Colonic mucosa (tissue), 4 donors: Measurements from ENCODE around the gene NUBP2. TPM values are rescaled to one million over a fixed set of nuclear protein-coding genes. Genes with fewer than 3 reads are reported as not detected.
A peak's percentile ranks its signal among the peaks of the same experiment; 100 is the strongest.

Experiments
- DNase-seq: peaks from one replicate; pipeline ENCODE4 v3.0.0-alpha.2; 2020
- H3K27ac ChIP-seq: fragments of 200-600 bp; one replicate; pipeline ENCODE4 v1.8.0; 2021
- H3K27me3 ChIP-seq: fragments of 200-600 bp; one replicate; pipeline ENCODE4 v1.8.0; 2021
- H3K36me3 ChIP-seq: fragments of 200-600 bp; one replicate; pipeline ENCODE4 v1.8.0; 2021
- H3K4me1 ChIP-seq: fragments of 200-600 bp; one replicate; pipeline ENCODE4 v1.8.0; 2021; ENCODE audit warnings: mild to moderate bottlenecking
- H3K4me3 ChIP-seq: fragments of 200-600 bp; one replicate; pipeline ENCODE4 v1.8.0; 2021
- H3K9ac ChIP-seq, 2 donors: one replicate each; pipeline ENCODE4 v1.7.0; 2013; ENCODE audit warnings: control low read depth in 2 of 2, low read depth in 2 of 2, low read length in 2 of 2
- H3K9me3 ChIP-seq: fragments of 200-600 bp; one replicate; pipeline ENCODE4 v1.8.0; 2021
- intact Hi-C: fragments of 100-400 bp; cut with DNase I; formaldehyde crosslinking; loops from one replicate; pipeline ENCODE4 v1.14.1; 2022
- total RNA-seq, 2 donors: library from RNA; stranded (reverse); fragmentation: NEBNext Ultra II Directional in 1 of 2; extraction: Animal tissue kit (Norgen Biotek cat#: 25700) in 1 of 2; gene quantifications; one replicate each; pipeline ENCODE4 v1.2.1, GENCODE V29; 2021
- TF ChIP-seq, protein P1 (sequence below): fragments of 200-600 bp; IDR thresholded peaks from one replicate; pipeline ENCODE4 v1.8.0; 2022; ENCODE audit warnings: antibody characterized with exemption, mild to moderate bottlenecking
- donor health status: healthy.
- donor health status: DM: no; HTN: no; CAD: no.
- donor health status: DM: no; HTN: no; CAD: no.

Gene NUBP2
- total RNA-seq, 2 donors from 2014 or later, result 30.0 to 72.8 TPM

- no peaks in the 10 kb centered on the region for H3K36me3 ChIP-seq
- peak within 1 kb of the TSS; percentile 98 for H3K27ac ChIP-seq
- H3K9ac ChIP-seq, result peak within 1 kb of the TSS; percentile 80 to 95
- H3K27me3 ChIP-seq, result no peaks in the 10 kb centered on the region
- DNase-seq, result peak; percentile 85
- intact Hi-C loops, result loop anchor here (5.0 kb wide), 1 partner anchor 159 kb away; the partner anchor contains the start of genes CRAMP1 and IFT140
- H3K4me1 ChIP-seq, result peaks cover 11% of the 10 kb centered on the region
- H3K4me3 ChIP-seq, result peak within 1 kb of the TSS; percentile 96
- H3K9me3 ChIP-seq, result no peaks in the 10 kb centered on the region
- TF ChIP-seq, protein P1, sequence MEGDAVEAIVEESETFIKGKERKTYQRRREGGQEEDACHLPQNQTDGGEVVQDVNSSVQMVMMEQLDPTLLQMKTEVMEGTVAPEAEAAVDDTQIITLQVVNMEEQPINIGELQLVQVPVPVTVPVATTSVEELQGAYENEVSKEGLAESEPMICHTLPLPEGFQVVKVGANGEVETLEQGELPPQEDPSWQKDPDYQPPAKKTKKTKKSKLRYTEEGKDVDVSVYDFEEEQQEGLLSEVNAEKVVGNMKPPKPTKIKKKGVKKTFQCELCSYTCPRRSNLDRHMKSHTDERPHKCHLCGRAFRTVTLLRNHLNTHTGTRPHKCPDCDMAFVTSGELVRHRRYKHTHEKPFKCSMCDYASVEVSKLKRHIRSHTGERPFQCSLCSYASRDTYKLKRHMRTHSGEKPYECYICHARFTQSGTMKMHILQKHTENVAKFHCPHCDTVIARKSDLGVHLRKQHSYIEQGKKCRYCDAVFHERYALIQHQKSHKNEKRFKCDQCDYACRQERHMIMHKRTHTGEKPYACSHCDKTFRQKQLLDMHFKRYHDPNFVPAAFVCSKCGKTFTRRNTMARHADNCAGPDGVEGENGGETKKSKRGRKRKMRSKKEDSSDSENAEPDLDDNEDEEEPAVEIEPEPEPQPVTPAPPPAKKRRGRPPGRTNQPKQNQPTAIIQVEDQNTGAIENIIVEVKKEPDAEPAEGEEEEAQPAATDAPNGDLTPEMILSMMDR, result no peak
Measured at GRCh38 chr16:1771188-1771863, 11.4 kb upstream of the NUBP2 start, which contains the start of gene NME3. TSS of gene NME3 (minus strand) at chr16:1771543. CDS start at chr16:1771534, 9 bp downstream.

- TF ChIP-seq, protein P1, result no peak
- no peak for DNase-seq
- H3K27ac ChIP-seq, result peak overlapping the region; percentile 98
- H3K27me3 ChIP-seq, result no peaks in the 10 kb centered on the region
- H3K9me3 ChIP-seq, result no peaks in the 10 kb centered on the region
- H3K9ac ChIP-seq, result peak overlapping the region; percentile 80 to 95
- H3K4me1 ChIP-seq, result peaks cover 11% of the 10 kb centered on the region
- peak overlapping the region; percentile 96 for H3K4me3 ChIP-seq
- no peaks in the 10 kb centered on the region for H3K36me3 ChIP-seq
- intact Hi-C loops, result loop anchor here (5.0 kb wide), 1 partner anchor 160 kb away; the partner anchor contains the start of genes CRAMP1 and IFT140
Measured at GRCh38 chr16:1771864-1772361, 10.8 kb upstream of the NUBP2 start.

GRCh38 chr16:1772362-1772907 lies 10.3 kb upstream of the NUBP2 start, which contains the start of gene EME2:
TSS of gene EME2 (plus strand) at chr16:1772810. CDS start at chr16:1773228, 418 bp downstream.
- Histone ChIP-seq H3K9me3 (no peaks in the 10 kb centered on the region), H3K4me1 (peaks cover 11% of the 10 kb centered on the region), H3K27me3 (no peaks in the 10 kb centered on the region), H3K36me3 (no peaks in the 10 kb centered on the region), H3K27ac (peak within 1 kb of the TSS; percentile 98), H3K4me3 (peak within 1 kb of the TSS; percentile 96), H3K9ac (peak within 1 kb of the TSS; percentile 80 to 95)
- DNase-seq, result peak; percentile 59
- TF ChIP-seq, protein P1, result no peak
- intact Hi-C loops, result loop anchor here (5.0 kb wide), 1 partner anchor 160 kb away; the partner anchor contains the start of genes CRAMP1 and IFT140

DNA sequence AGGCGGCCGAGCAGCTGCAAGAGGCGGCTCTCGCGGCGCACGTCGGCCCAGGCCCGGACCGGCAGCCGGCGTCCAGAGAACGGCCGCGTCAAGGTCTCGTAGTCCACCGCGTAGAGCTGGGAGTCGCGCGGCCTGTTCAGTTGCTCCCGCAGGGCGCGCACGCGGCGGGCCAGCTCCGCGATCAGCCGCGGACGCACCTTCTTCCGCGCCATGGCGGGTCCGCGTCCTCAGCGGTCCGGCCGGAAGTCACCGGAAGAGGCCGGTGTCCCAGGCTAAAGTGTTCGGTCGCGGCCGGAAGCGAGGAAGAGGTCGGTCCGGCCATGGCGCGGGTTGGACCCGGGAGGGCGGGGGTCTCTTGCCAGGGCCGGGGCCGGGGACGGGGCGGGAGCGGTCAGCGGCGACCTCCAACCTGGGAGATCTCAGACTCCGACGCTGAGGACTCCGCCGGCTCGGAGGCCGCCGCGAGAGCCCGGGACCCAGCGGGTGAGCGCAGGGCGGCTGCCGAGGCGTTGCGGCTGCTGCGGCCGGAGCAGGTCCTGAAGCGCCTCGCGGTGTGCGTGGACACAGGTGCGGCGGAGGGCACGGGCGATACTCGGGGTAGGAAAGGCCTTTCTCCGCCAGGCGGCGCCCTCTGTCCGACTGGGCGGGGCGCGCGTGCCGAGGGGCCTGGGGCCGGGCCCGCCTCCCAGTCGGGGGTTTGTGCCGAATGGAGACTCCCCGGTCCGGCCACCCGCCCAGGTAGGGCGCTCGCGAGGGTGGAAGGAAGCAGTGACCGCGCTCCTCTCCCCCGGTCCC lies 9.7 kb upstream of the NUBP2 start, which contains the start of gene MRPS34:
Gene MRPS34, minus strand, starts transcription at position 227 of the 795 bp plus-strand sequence. Its CDS starts 15 bp downstream, at position 212.
- no peaks in the 10 kb centered on the region for H3K36me3 ChIP-seq

More for the DNA sequence above, 9.7 kb upstream of the NUBP2 start, which contains the start of gene MRPS34:
- H3K4me3 ChIP-seq, result peak within 1 kb of the TSS; percentile 96
- H3K27me3 ChIP-seq, result no peaks in the 10 kb centered on the region
- intact Hi-C loops, result loop anchor here (5.0 kb wide), 1 partner anchor 161 kb away; the partner anchor contains the start of genes CRAMP1 and IFT140
- H3K4me1 ChIP-seq, result peaks cover 11% of the 10 kb centered on the region
- DNase-seq, result peak; percentile 85
- H3K9me3 ChIP-seq, result no peaks in the 10 kb centered on the region
- H3K27ac ChIP-seq, result peak within 1 kb of the TSS; percentile 98
- TF ChIP-seq, protein P1, result peak; percentile 81
- peak within 1 kb of the TSS; percentile 80 to 95 for H3K9ac ChIP-seq
